H4 (cell line): Measurements from ENCODE around the gene LRIG1. TPM values are rescaled to one million over a fixed set of nuclear protein-coding genes. Genes with fewer than 3 reads are reported as not detected.

Source experiments
- DNase-seq: peaks from one replicate; pipeline ENCODE4 v3.0.0-alpha.2; 2015; ENCODE audit warnings: low spot score
- total RNA-seq: library from RNA; depleted of rRNA; stranded (reverse); fragments of >200 nt; shearing (Covaris generic); gene quantifications from 2 replicates; pipeline ENCODE4 v1.2.3, GENCODE V29; 2014

The LRIG1 gene
- total RNA-seq, 1 experiment from 2014 or later = 5.0 TPM

- DNase-seq = no peak
These were observed 146.8 kb downstream of the LRIG1 start for GRCh38 chr3:66354001-66354400.

GRCh38 chr3:66353530-66353929 lies 147.3 kb downstream of the LRIG1 start:
- DNase-seq = no peak

- DNase-seq = no peak
These were observed 147.8 kb downstream of the LRIG1 start for GRCh38 chr3:66353039-66353438.

GRCh38 chr3:66350601-66351000 lies 150.2 kb downstream of the LRIG1 start:
- no peak for DNase-seq

GRCh38 chr3:66348704-66349103 lies 152.1 kb downstream of the LRIG1 start:
- DNase-seq = no peak

DNA sequence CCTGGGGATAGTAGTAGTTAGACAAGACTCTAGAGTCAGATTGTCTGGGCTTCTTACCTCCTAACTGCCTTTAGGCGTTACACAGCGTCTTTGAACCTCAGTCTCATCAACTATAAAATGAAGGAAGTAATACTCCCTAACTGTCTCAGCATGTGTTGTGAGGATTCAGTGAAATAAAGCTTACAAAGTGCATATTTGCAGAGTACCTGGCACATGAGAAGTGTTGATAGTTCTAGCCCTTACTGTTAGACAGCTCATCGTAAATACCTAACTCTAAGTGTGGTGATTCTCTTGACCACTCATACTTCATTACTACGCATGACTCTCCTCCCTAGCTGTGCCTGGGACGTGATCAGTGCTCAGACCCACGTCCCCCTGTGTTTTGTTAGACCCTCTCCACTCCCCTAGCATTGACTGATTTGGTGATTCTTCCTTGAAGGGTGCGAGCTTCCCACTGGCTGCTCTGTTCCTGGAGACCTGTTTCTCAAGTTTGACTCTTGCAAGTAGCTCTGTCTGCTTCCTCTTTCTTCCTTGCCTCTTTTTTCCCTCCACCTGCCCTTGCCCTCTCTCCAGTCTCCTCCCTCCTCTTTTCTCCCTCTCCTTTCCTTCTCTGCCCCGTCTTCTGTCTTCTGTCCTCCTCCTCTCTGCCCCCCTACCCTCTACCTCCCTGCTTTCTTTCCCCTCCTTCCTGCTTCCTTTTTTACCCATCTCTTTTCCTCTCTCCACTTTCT lies 155.8 kb downstream of the LRIG1 start:
- no peak for DNase-seq

DNA sequence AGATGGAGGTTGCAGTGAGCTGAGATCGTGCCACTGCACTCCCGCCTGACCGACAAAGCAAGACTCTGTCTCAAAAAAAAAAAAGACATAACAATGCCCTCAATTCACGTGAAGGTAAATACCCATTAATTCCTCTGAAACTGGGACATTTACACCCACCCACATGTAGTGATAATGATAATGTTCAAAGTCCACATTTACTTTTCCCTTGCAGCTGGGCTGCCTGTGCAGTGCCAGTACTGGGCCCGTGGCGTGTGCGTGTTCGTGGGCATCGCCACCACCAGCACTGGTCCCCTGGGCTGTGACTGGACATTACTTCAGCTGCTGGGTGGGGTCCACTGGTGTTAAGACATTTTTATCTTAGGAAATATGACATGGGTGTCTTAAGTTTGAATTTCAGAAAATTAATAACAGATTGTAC lies 156.4 kb downstream of the LRIG1 start:
- DNase-seq = no peak

- DNase-seq = no peak
These were observed 158.0 kb downstream of the LRIG1 start for GRCh38 chr3:66342717-66343356.

DNA sequence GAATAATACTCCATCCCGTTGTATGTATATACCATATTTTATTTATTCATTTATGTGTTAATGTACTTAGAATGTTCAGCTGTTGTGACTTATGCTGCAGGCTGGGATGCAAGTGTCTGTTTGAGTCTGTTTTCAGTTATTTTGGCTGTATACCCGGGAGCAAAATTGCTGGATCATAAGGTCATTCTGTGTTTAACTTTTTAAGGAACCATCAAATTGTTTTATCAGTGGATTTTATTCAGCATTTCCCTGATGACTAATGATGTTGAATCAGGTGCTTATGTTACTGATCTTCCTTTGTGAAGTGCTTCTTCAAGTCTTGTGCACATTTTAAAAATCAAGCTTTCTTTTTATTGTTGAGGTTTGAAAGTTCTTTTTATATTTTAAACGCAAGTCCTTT lies 161.9 kb downstream of the LRIG1 start:
- no peak for DNase-seq

DNA sequence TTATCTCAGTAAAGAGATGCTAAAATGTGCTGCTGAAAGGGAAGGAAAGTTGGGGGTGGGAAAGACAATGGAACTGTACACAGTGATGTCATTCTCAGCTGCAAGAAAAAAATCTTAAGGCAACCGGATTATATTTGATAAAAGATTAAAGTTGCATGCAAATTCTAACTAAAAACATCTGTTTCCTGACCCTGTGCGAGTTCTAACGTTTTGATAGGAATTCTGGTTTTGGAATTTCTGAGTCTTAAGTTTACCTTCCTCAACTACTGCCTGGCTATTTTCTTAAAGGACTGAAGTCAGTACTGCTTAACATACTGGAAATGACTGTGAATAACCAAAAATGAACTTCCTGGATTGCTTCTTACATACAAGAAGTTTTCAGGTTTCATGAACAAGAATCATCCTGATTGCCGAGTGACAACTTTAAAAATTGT lies 164.5 kb downstream of the LRIG1 start:
- DNase-seq = no peak

- DNase-seq = no peak
These were observed 165.2 kb downstream of the LRIG1 start for GRCh38 chr3:66335671-66336070.
